Measurements from ENCODE around the gene GRP. TPM values are rescaled to one million over a fixed set of nuclear protein-coding genes. Genes with fewer than 3 reads are reported as not detected.

Gene GRP
- total RNA-seq, 4 donors from 2014 or later = 4.8 TPM; not detected in 3

DNA sequence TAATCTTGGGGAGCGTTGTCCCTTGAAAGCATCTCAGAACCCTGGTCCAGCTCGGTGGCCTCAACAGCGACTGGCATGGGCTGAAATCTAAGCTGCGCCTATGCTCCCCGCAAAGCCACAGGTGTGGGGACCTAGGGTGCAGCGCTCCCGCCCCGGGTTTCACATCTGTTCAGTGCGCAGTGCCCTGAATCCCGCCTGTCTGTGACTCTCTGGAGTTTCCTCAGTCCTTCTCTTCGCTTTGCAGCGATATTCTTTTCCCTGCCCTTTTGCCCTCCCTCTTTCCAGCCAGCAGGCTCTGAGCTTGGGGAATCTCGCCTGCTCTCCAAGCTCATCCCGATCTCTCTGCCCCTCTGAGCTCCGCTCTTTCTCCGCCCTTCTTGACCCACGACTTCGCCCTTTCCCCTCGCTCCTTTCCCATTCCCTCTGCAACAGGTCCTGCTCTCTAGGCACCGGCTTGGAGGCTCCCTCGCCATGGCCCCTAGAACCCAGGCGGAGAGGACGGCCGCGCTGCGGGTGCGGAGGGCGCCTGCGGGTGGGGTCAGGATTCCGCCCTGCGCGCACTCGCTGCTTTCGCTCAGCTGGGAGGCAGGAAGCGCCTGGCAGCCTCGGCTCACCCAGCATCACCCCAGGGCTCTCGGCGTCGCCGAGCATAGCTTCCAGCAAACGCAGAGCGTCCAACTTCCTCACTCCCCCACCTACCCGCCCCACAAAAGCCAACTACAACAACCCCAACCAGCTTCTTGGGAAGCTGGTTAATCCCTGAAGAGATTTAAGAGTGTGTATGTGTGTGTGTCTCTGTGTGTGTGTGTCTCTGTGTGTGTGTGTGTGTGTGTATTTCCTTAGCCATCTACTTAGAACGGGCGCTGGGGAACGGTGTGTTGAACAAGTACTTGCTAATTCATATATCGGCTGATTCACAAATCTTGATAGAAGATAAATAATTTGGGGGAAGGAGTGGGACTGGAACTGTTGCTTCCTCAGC, 1.1 kb downstream of the GRP start:
- no peak for ATAC-seq
- TF ChIP-seq POLR2AphosphoS5 (IDR thresholded peaks at IDR 0.05) (no peak), POLR2A (IDR thresholded peaks at IDR 0.05) (no peak), EP300 (IDR thresholded peaks at IDR 0.05) (no peak)
- TF ChIP-seq, protein P1, sequence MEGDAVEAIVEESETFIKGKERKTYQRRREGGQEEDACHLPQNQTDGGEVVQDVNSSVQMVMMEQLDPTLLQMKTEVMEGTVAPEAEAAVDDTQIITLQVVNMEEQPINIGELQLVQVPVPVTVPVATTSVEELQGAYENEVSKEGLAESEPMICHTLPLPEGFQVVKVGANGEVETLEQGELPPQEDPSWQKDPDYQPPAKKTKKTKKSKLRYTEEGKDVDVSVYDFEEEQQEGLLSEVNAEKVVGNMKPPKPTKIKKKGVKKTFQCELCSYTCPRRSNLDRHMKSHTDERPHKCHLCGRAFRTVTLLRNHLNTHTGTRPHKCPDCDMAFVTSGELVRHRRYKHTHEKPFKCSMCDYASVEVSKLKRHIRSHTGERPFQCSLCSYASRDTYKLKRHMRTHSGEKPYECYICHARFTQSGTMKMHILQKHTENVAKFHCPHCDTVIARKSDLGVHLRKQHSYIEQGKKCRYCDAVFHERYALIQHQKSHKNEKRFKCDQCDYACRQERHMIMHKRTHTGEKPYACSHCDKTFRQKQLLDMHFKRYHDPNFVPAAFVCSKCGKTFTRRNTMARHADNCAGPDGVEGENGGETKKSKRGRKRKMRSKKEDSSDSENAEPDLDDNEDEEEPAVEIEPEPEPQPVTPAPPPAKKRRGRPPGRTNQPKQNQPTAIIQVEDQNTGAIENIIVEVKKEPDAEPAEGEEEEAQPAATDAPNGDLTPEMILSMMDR (IDR thresholded peaks at IDR 0.05) = no peak
- 2 to 4% methylated on average over 13 to 22 of the region's 47 CpGs for WGBS, 2 donors (ENCODE audit: low coverage in 1 of 2)
- Histone ChIP-seq H3K9me3 (no peaks in the 10 kb centered on the region), H3K36me3 (no peaks in the 10 kb centered on the region), H3K4me1 (peaks cover 0 to 18% (median 0%) of the 10 kb centered on the region in 3 donors), H3K4me3 (no peak overlapping the region), H3K27me3 (peaks cover 78% of the 10 kb centered on the region), H3K27ac (no peak overlapping the region)

DNA sequence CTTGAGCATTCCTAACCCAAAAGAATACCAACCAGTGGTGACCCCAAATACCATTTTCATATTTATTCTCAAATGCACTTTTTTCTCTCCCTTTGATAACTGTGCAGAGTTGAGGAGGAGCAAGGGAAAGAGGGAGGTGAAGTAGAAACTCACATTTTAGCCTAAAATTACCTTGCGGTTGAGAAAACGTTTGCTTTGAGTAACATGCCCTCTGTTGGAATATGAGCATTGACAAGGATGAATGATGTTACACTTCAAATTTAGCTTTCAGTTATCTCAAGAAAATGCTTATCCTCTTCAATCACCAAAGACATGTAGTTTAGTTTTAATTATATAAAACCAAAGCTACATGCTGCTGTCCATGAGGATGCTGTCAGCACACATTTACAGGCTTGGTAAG, 2.4 kb downstream of the GRP start:
- H3K4me3 ChIP-seq = no peak overlapping the region
- WGBS, 2 donors (ENCODE audit: low coverage in 1 of 2) = 50 to 70% methylated on average over 2 of the region's 2 CpGs
- TF ChIP-seq, protein P1 (IDR thresholded peaks at IDR 0.05) = no peak
- no peak for TF ChIP-seq POLR2A (IDR thresholded peaks at IDR 0.05)
- TF ChIP-seq EP300 (IDR thresholded peaks at IDR 0.05) = no peak
- no peak for TF ChIP-seq POLR2AphosphoS5 (IDR thresholded peaks at IDR 0.05)
- H3K4me1 ChIP-seq = peaks cover 0 to 18% (median 0%) of the 10 kb centered on the region in 3 donors
- H3K27ac ChIP-seq = no peak overlapping the region
- peaks cover 66% of the 10 kb centered on the region for H3K27me3 ChIP-seq
- no peaks in the 10 kb centered on the region for H3K9me3 ChIP-seq
- no peak for ATAC-seq
- no peaks in the 10 kb centered on the region for H3K36me3 ChIP-seq

DNA sequence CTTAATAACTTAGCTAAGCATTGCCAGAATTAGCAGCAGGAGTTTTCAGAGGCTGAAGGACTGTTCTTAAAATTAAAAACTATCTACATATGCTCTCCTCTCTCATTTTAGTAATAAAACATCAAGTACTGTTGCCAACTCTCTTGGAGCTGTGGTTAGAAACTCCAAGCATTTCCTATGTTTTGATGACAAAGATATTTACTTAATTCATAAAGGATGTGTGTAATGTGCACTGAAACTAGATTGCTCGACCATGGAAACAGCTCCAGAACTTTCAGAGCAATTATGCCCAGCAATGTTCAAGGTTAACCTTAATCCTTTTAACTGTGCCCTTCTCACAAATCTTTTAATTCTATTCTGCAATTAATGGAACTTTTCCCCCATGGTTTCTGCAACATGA, 8.4 kb downstream of the GRP start:
- Histone ChIP-seq H3K4me1 (no peaks in the 10 kb centered on the region), H3K27me3 (peaks cover 10% of the 10 kb centered on the region), H3K36me3 (no peaks in the 10 kb centered on the region), H3K9me3 (no peaks in the 10 kb centered on the region), H3K4me3 (no peak overlapping the region), H3K27ac (no peak overlapping the region)
- no peak for ATAC-seq
- TF ChIP-seq, protein P1 (IDR thresholded peaks at IDR 0.05) = no peak
- no peak for TF ChIP-seq POLR2A (IDR thresholded peaks at IDR 0.05)
- TF ChIP-seq POLR2AphosphoS5 (IDR thresholded peaks at IDR 0.05) = no peak
- no peak for TF ChIP-seq EP300 (IDR thresholded peaks at IDR 0.05)
- WGBS, 2 donors (ENCODE audit: low coverage in 1 of 2) = 30 to 33% methylated on average over 1 of the region's 1 CpG

DNA sequence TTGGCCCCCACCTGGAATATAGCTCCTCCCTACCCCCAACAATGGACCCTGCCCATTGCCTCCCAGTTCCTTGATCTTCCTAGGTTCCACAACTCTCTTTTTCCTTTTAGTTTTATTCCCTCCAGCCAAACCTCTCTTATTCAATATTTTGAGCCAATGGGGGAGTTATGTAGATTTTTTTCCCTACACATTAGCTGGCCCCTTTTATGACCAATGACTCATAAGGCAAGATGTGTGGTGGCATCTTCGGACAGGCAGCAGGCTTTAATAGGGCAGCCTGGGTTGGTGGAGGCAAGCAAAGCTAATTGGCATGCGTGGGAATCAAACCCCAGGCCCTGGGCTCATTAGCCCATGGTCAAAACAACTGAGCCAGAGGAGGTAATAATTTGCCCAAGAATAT, 9.2 kb downstream of the GRP start:
- Histone ChIP-seq H3K27me3 (peaks cover 4% of the 10 kb centered on the region), H3K4me3 (no peak overlapping the region), H3K27ac (no peak overlapping the region), H3K9me3 (no peaks in the 10 kb centered on the region), H3K36me3 (no peaks in the 10 kb centered on the region), H3K4me1 (no peaks in the 10 kb centered on the region)
- TF ChIP-seq POLR2AphosphoS5 (IDR thresholded peaks at IDR 0.05) = no peak
- no peak for TF ChIP-seq POLR2A (IDR thresholded peaks at IDR 0.05)
- TF ChIP-seq, protein P1 (IDR thresholded peaks at IDR 0.05) = no peak
- TF ChIP-seq EP300 (IDR thresholded peaks at IDR 0.05) = no peak
- WGBS, 2 donors (ENCODE audit: low coverage in 1 of 2) = 78% methylated on average over 2 of the region's 2 CpGs; no CpG with 5 or more reads in 1 of the 2 donors
- no peak for ATAC-seq

All from gastroesophageal sphincter (tissue), 4 donors.